Left colon (tissue), 2 donors: ENCODE results near the gene TSSK6. TPM values are rescaled to one million over a fixed set of nuclear protein-coding genes. Genes with fewer than 3 reads are reported as not detected.

Experiments
- ATAC-seq: fragments of 200-7000 bp; cut with Tn5 transposase; one replicate; pipeline ENCODE4 v1.9.1; 2020; ENCODE audit warnings: mild to moderate bottlenecking, moderate library complexity
- DNase-seq, 2 donors: peaks; one replicate each; pipeline ENCODE4 v3.0.0-alpha.2; 2020
- intact Hi-C, 2 donors: fragments of 100-400 bp; cut with DNase I in 1 of 2; cut with micrococcal nuclease in 1 of 2; formaldehyde crosslinking; loops; one replicate each; pipeline versions ENCODE4 v1.11.2 to v1.14.0; 2022; cut with DNase I, micrococcal nuclease
- long read RNA-seq: library from polyadenylated mRNA; unstranded; transcript quantifications from one replicate; pipeline ENCODE4 v2.0.0, GENCODE V29; 2021
- total RNA-seq, 2 donors: library from RNA; stranded (reverse); fragmentation: NEBNext Ultra II Directional; extraction: Animal tissue kit (Norgen Biotek cat#: 25700); gene quantifications; one replicate each; pipeline ENCODE4 v1.2.1, GENCODE V29; 2021
- donor health status: DM: no; HTN: no; CAD: no.
- donor health status: DM: yes; HTN: yes; CAD: no.

The TSSK6 gene
- total RNA-seq = 1 to 10 TPM; 1.6 to 2.8 TPM
- long read RNA-seq = 0 reads

GRCh38 chr19:19514881-19515641 is at the start of gene TSSK6:
TSSK6 (minus strand) TSS chr19:19515548; CDS start chr19:19515427, 121 bp downstream.
- ATAC-seq (no peak), DNase-seq (peak in 1 of 2 donors; percentile 34)
- intact Hi-C loops = no loop called here

- no peak for ATAC-seq
- DNase-seq = no peak
- intact Hi-C loops = no loop called here
Measured at GRCh38 chr19:19563348-19563848, 48.0 kb upstream of the TSSK6 start.

GRCh38 chr19:19562665-19563347 is 47.5 kb upstream of the TSSK6 start:
- intact Hi-C loops = no loop called here
- ATAC-seq (peak; percentile 49), DNase-seq (no peak)

- no peak for ATAC-seq
- no peak for DNase-seq
- intact Hi-C loops = no loop called here
Measured at GRCh38 chr19:19561946-19562664, 46.8 kb upstream of the TSSK6 start.

- intact Hi-C loops = no loop called here
- no peak for DNase-seq
Measured at GRCh38 chr19:19559931-19560330, 44.6 kb upstream of the TSSK6 start.

GRCh38 chr19:19558636-19559035 is 43.3 kb upstream of the TSSK6 start:
- no peak for DNase-seq
- intact Hi-C loops = no loop called here
- no peak for ATAC-seq

More at GRCh38 chr19:19559931-19560330, 44.6 kb upstream of the TSSK6 start:
- ATAC-seq = no peak

- ATAC-seq (no peak), DNase-seq (no peak)
- intact Hi-C loops = no loop called here
Measured at GRCh38 chr19:19558055-19558454, 42.7 kb upstream of the TSSK6 start.

- intact Hi-C loops = no loop called here
- ATAC-seq = peak; percentile 69
- DNase-seq = peak in 1 of 2 donors; percentile 59
Measured at GRCh38 chr19:19554074-19555023, 39.0 kb upstream of the TSSK6 start.

GRCh38 chr19:19553670-19554069 is 38.3 kb upstream of the TSSK6 start:
- intact Hi-C loops = no loop called here
- ATAC-seq (no peak), DNase-seq (no peak)

GRCh38 chr19:19552798-19553197 is 37.5 kb upstream of the TSSK6 start:
- intact Hi-C loops = no loop called here
- peak; percentile 81 for ATAC-seq
- peak in 1 of 2 donors; percentile 47 for DNase-seq

- intact Hi-C loops = no loop called here
- ATAC-seq (no peak), DNase-seq (no peak)
Measured at GRCh38 chr19:19551853-19552192, 36.5 kb upstream of the TSSK6 start.

- ATAC-seq (no peak), DNase-seq (no peak)
Measured at GRCh38 chr19:19550972-19551852, 35.9 kb upstream of the TSSK6 start.

GRCh38 chr19:19550485-19550929 is 35.2 kb upstream of the TSSK6 start:
- intact Hi-C loops = no loop called here
- DNase-seq (no peak), ATAC-seq (no peak)

More at GRCh38 chr19:19550972-19551852, 35.9 kb upstream of the TSSK6 start:
- intact Hi-C loops = no loop called here

- intact Hi-C loops = no loop called here
- ATAC-seq (no peak), DNase-seq (no peak)
Measured at GRCh38 chr19:19549804-19550464, 34.6 kb upstream of the TSSK6 start.

GRCh38 chr19:19548915-19549759 is 33.8 kb upstream of the TSSK6 start:
- no peak for ATAC-seq
- intact Hi-C loops = no loop called here
- no peak for DNase-seq

- DNase-seq = no peak
- ATAC-seq = no peak
- intact Hi-C loops = no loop called here
Measured at GRCh38 chr19:19547674-19548336, 32.5 kb upstream of the TSSK6 start.
